BLaER1 treated with 17β-estradiol and CSF1 and Interleukin-3, amounts not matched to agents 10 nM and 100 nM (cell line): ENCODE data around the gene CAMK2G.

Experiments used
- H3K27ac ChIP-seq, 11 experiments: shearing (Covaris generic); formaldehyde crosslinking; 2 replicates each; pipeline ENCODE4 v1.8.1; 2022
- H3K27me3 ChIP-seq, 11 experiments: shearing (Covaris generic); formaldehyde crosslinking; 2 replicates each; pipeline ENCODE4 v1.8.1; 2022
- H3K36me3 ChIP-seq, 11 experiments: shearing (Covaris generic); formaldehyde crosslinking; 2 replicates each; pipeline ENCODE4 v1.8.1; 2022
- H3K4me1 ChIP-seq, 10 experiments: shearing (Covaris generic); formaldehyde crosslinking; 2 replicates each; pipeline ENCODE4 v1.8.1; 2022
- H3K4me2 ChIP-seq, 11 experiments: shearing (Covaris generic); formaldehyde crosslinking; 2 replicates each; pipeline ENCODE4 v1.8.1; 2022
- H3K4me3 ChIP-seq, 10 experiments: shearing (Covaris generic); formaldehyde crosslinking; 2 replicates each; pipeline ENCODE4 v1.8.1; 2022
- H3K9ac ChIP-seq, 11 experiments: shearing (Covaris generic); formaldehyde crosslinking; 2 replicates each; pipeline ENCODE4 v1.8.1; 2022
- H3K9me3 ChIP-seq, 11 experiments: shearing (Covaris generic); formaldehyde crosslinking; replicated peaks in 1 of 11; 2 replicates each; pipeline ENCODE4 v1.8.1; 2022
- H4K20me1 ChIP-seq, 11 experiments: shearing (Covaris generic); formaldehyde crosslinking; 2 replicates each; pipeline ENCODE4 v1.8.1; 2022
- Cebpa-rat ChIP-seq, 11 experiments: shearing (Covaris generic); IDR thresholded peaks; 2 replicates each; pipeline ENCODE4 v1.8.1; 2022

CAMK2G gene

DNA sequence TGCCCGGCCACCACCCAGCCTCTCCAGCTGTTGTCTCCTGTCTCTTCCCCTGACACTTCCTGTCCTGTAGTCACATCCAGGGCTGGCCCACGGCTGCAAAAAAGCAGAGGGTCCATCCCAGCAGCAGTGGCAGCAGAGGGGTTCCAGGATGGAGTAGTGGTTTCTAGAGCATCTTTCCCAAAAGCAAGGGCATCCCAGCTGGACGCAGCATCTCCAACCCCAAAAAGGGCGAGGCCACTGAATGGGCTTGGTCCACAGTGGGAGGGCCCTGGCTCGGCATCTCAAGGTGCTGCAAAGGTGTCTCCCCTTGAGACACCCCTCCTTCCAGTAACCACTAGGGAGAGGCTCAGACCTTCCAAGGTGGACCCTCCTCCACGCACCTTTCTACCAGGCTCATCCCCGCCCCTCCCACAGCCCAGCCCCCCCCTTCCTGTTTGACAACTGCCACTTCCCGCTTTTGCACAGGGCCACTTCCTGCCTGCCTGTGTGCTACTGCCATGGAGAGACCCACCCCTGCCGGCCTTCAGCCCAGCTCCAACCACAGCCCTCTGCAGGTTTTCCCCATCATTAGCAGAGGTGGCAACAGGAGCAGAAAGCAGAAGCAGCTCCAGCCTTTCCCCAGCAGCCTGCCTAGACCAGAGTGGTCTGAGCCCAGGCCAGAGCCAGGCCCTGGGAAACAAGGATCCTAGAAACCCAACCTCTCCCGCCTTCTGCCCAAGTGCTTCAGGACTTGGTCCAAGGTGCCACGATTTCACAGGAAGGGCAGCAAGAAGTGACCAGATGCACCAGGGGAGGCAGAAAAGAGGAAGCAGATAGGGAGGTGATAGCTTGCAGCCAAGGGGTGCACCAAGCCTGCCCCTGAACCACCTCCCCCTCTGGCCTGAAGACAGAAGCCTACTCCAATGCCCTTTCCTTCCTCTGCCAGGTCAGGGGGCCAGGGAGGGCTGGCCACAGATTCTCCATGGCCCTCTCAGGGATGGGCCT is 8.6 kb downstream of the CAMK2G start:
- H3K9ac ChIP-seq = peak overlapping the region; percentile 25 to 72 (median 63); a peak in 20 of 22 replicates
- H3K4me2 ChIP-seq = peak overlapping the region; percentile 66 to 98 (median 92)

DNA sequence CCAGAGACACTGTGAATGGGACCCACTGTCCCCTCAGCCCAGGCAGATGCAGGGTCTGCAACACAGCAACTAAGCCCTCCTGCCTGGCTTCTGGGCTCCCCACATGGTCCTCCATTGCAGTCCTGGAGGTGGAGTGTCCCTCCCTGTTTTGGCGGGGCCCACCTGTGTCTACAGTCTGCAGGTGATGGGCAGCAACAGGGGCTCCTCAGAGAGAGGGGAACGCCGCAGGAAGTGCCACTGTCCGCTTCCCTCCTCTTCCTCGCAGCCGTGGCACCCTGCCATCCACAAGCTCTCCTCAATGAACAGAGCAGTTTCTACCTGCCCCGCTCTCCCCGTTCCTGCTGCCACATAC is 9.3 kb downstream of the CAMK2G start:
- Histone ChIP-seq H3K9ac (peak overlapping the region in 9 of 11 experiments; percentile 29 to 69 (median 54); a peak in 14 of 22 replicates), H3K27ac (peak overlapping the region in 10 of 11 experiments; percentile 23 to 82 (median 79); a peak in 19 of 22 replicates), H3K4me2 (peak overlapping the region; percentile 66 to 98 (median 92)), H3K4me1 (peaks cover 44 to 76% (median 63%) of the 10 kb centered on the region in 10 experiments), H3K36me3 (peaks cover 20 to 65% (median 40%) of the 10 kb centered on the region in 11 experiments; a peak in 21 of 22 replicates), H4K20me1 (peaks cover 0 to 4% (median 0%) of the 10 kb centered on the region in 11 experiments; a peak in 3 of 22 replicates), H3K9me3 (no peaks in the 10 kb centered on the region), H3K27me3 (no peaks in the 10 kb centered on the region), H3K4me3 (peak overlapping the region in 5 of 10 experiments; percentile 30 to 56 (median 47); a peak in 7 of 20 replicates)
- TF ChIP-seq Cebpa-rat (IDR thresholded peaks at IDR 0.05) = no peak

More for the DNA sequence above, 8.6 kb downstream of the CAMK2G start:
- H3K36me3 ChIP-seq = peaks cover 19 to 65% (median 40%) of the 10 kb centered on the region in 11 experiments; a peak in 21 of 22 replicates
- H3K9me3 ChIP-seq = no peaks in the 10 kb centered on the region
- H4K20me1 ChIP-seq = peaks cover 0 to 3% (median 0%) of the 10 kb centered on the region in 11 experiments; a peak in 5 of 22 replicates
- H3K4me3 ChIP-seq = peak overlapping the region in 7 of 10 experiments; percentile 2 to 56 (median 44); a peak in 11 of 20 replicates
- H3K4me1 ChIP-seq = peaks cover 44 to 77% (median 63%) of the 10 kb centered on the region in 10 experiments
- no peaks in the 10 kb centered on the region for H3K27me3 ChIP-seq
- H3K27ac ChIP-seq = peak overlapping the region in 10 of 11 experiments; percentile 46 to 82 (median 79); a peak in 19 of 22 replicates
- TF ChIP-seq Cebpa-rat (IDR thresholded peaks at IDR 0.05) = no peak

- H3K4me1 ChIP-seq = peaks cover 44 to 79% (median 62%) of the 10 kb centered on the region in 10 experiments
- TF ChIP-seq Cebpa-rat (IDR thresholded peaks at IDR 0.05) = no peak
- H3K9me3 ChIP-seq = no peaks in the 10 kb centered on the region
- no peak overlapping the region for H3K9ac ChIP-seq
- H3K27ac ChIP-seq = peak overlapping the region in 6 of 11 experiments; percentile 50 to 82 (median 80); a peak in 6 of 22 replicates
- peak overlapping the region in 4 of 11 experiments; percentile 92 to 98 (median 95); a peak in 1 of 22 replicates for H3K4me2 ChIP-seq
- H3K27me3 ChIP-seq = no peaks in the 10 kb centered on the region
- H4K20me1 ChIP-seq = peaks cover 0 to 7% (median 0%) of the 10 kb centered on the region in 11 experiments; a peak in 4 of 22 replicates
- peaks cover 23 to 65% (median 43%) of the 10 kb centered on the region in 11 experiments for H3K36me3 ChIP-seq
- no peak overlapping the region for H3K4me3 ChIP-seq
These were observed 10.1 kb downstream of the CAMK2G start for GRCh38 chr10:73864229-73864628.

- H3K4me3 ChIP-seq = no peak overlapping the region
- H3K4me2 ChIP-seq = peak overlapping the region in 1 of 11 experiments; percentile 48; a peak in 2 of 22 replicates
- peaks cover 34 to 79% (median 57%) of the 10 kb centered on the region in 10 experiments for H3K4me1 ChIP-seq
- peak overlapping the region in 2 of 11 experiments; percentile 2 to 24; a peak in 1 of 22 replicates for H3K9ac ChIP-seq
- peaks cover 0 to 10% (median 0%) of the 10 kb centered on the region in 11 experiments; a peak in 6 of 22 replicates for H4K20me1 ChIP-seq
- no peak for TF ChIP-seq Cebpa-rat (IDR thresholded peaks at IDR 0.05)
- H3K27me3 ChIP-seq = no peaks in the 10 kb centered on the region
- no peaks in the 10 kb centered on the region for H3K9me3 ChIP-seq
- H3K36me3 ChIP-seq = peaks cover 27 to 65% (median 43%) of the 10 kb centered on the region in 11 experiments
- peak overlapping the region in 6 of 11 experiments; percentile 2 to 82 (median 32); a peak in 9 of 22 replicates for H3K27ac ChIP-seq
These were observed 11.1 kb downstream of the CAMK2G start for GRCh38 chr10:73863039-73863817.

DNA sequence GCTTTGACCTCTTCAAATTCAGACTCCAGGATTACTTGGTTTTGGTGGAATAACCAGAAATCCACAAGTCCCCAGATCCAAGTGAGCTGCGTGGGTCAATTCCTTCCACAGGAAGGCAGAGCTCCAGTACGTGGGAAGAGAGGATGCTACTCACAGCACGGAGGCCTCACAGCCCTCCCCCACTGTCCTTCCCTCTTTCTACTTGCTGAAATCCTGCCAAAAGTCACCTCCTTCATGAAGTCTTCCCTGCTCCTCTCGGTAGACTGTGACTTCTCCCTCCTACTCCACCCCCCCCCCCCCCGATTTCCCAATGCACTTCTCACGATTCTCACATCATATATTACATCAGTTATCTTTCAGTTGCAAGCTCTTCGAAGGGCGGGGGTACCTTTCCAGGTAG is 12.3 kb downstream of the CAMK2G start:
- Histone ChIP-seq H3K4me1 (peaks cover 28 to 79% (median 57%) of the 10 kb centered on the region in 10 experiments), H3K9ac (no peak overlapping the region), H3K27me3 (no peaks in the 10 kb centered on the region), H3K4me2 (peak overlapping the region in 3 of 11 experiments; percentile 7 to 51 (median 48); a peak in 4 of 22 replicates), H3K9me3 (no peaks in the 10 kb centered on the region), H3K4me3 (no peak overlapping the region), H3K27ac (no peak overlapping the region), H3K36me3 (peaks cover 28 to 63% (median 49%) of the 10 kb centered on the region in 11 experiments), H4K20me1 (peaks cover 0 to 17% (median 4%) of the 10 kb centered on the region in 11 experiments; a peak in 9 of 22 replicates)
- no peak for TF ChIP-seq Cebpa-rat (IDR thresholded peaks at IDR 0.05)

DNA sequence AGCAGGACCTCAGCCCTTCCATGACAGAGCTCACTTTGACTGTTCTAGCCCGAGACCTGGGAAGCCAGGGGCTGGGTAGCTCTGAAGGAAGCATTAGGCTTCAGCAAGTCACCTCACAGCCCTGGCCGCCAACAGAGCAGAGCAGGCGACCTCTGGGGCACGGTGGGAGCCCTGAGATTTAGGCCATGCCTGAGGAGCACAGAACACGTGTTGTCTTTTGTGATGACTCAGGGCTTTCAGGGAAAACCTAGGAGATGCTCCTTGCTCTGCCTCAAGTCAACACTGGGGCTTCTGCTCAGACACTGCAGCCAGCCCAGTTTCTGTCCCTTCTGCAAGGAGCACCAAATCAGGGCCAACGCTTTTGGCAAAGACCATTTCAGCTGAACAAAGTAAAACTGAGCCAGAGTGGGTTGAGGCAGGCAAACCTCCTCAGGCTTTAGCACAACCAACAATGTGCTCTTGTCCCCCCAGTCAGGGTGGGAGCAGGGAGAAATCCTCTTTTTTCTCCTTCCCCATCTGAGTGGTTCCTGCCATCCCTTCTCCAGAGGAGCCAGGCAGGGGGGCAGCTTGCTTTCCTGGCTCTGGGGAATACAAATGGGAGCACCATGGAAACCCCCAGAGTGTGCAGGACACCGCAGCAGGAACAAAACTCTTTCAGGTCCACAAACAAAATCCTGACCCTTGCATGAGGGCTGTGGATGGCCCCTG is 14.4 kb downstream of the CAMK2G start:
- no peak overlapping the region for H3K4me2 ChIP-seq

DNA sequence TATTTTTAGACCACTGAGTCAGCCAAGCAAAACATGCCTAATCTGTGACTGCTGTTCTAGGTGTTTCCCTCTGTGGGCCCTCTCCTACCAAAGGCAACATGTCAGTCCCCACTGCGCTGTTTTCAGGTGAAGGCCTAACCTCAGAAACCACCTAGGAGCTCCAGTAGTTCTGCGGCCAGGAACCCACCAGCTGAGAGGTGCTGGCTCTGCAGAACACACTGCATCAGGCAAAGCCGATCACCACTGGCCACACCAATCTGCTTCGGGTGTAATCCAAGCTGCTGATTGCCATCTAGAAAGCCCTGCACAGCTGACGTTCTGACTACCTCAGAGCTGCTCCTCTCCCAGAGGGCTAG is 14.9 kb downstream of the CAMK2G start:
- Histone ChIP-seq H3K9me3 (no peaks in the 10 kb centered on the region), H3K36me3 (peaks cover 40 to 79% (median 65%) of the 10 kb centered on the region in 11 experiments), H3K27ac (0 out of 22 replicates have a peak overlapping the region, but pooled peaks of 1 of the 11 experiments have one; percentile 16), H3K27me3 (no peaks in the 10 kb centered on the region), H4K20me1 (peaks cover 0 to 41% (median 11%) of the 10 kb centered on the region in 11 experiments; a peak in 11 of 22 replicates), H3K4me1 (peaks cover 10 to 56% (median 35%) of the 10 kb centered on the region in 10 experiments), H3K9ac (no peak overlapping the region), H3K4me2 (peak overlapping the region in 1 of 11 experiments; percentile 39; a peak in 1 of 22 replicates), H3K4me3 (no peak overlapping the region)
- no peak for TF ChIP-seq Cebpa-rat (IDR thresholded peaks at IDR 0.05)

More for the DNA sequence above, 14.4 kb downstream of the CAMK2G start:
- H3K9me3 ChIP-seq = no peaks in the 10 kb centered on the region
- peaks cover 0 to 36% (median 11%) of the 10 kb centered on the region in 11 experiments; a peak in 10 of 22 replicates for H4K20me1 ChIP-seq
- H3K4me3 ChIP-seq = no peak overlapping the region
- H3K36me3 ChIP-seq = peaks cover 37 to 76% (median 64%) of the 10 kb centered on the region in 11 experiments
- TF ChIP-seq Cebpa-rat (IDR thresholded peaks at IDR 0.05) = no peak
- 0 out of 22 replicates have a peak overlapping the region, but pooled peaks of 1 of the 11 experiments have one; percentile 16 for H3K27ac ChIP-seq
- H3K9ac ChIP-seq = 0 out of 22 replicates have a peak overlapping the region, but pooled peaks of 1 of the 11 experiments have one; percentile 3
- peaks cover 12 to 62% (median 39%) of the 10 kb centered on the region in 10 experiments for H3K4me1 ChIP-seq
- H3K27me3 ChIP-seq = no peaks in the 10 kb centered on the region
